ENCODE results near the gene RPL11.
A peak's percentile ranks its signal among the peaks of the same experiment; 100 is the strongest.

RPL11 gene

DNA sequence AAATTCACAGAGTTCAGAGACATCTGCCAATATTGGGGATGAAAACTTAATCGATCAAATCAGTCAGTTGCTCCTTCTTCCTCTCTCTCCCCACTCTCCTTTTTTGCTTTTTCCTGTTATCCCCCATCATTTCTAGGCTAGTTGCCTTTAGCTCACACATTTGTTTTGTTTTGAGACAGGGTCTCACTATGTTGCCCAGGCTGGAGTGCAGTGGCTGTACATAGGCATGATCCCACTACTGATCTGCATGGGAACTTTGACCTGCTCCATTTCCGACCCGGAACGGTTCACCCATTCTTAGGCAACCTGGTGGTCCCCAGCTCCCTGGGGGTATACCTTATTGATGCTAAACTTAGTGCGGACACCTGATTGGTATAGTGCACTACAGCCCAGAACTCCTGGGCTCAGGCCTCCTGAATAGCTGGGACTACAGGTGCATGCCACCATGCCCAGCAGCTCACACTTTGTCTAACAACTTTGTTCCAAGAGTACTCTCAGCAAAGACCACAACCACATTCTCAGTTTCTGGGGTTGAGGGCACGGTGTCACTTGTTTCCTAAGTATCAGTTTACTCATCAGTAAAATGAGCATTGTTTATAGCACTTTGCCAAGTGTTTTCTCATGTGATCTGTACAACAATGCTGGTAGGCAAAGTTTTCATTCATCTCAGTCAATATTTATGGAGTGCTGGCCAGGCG lies 45.0 kb downstream of the RPL11 start:
- no peak for DNase-seq

DNA sequence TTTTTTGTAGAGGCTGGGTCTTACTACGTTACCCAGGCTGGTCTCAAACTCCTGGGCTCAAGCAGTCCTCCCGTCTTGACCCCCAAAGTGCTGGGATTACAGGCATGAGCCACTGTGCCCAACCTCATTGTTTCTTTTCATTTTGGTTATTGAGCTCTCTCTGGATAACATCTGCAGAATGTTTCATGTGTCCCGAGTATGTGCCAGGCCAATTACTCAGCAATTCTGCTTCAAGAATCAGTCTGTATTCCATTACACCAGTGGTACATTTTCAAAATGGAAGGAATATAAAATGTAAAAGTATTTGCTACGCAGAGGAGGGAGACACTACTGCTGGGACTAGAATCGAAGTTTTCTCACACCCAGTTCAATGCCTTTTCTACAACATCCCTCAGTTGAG lies 50.0 kb downstream of the RPL11 start:
- no peak for DNase-seq

DNA sequence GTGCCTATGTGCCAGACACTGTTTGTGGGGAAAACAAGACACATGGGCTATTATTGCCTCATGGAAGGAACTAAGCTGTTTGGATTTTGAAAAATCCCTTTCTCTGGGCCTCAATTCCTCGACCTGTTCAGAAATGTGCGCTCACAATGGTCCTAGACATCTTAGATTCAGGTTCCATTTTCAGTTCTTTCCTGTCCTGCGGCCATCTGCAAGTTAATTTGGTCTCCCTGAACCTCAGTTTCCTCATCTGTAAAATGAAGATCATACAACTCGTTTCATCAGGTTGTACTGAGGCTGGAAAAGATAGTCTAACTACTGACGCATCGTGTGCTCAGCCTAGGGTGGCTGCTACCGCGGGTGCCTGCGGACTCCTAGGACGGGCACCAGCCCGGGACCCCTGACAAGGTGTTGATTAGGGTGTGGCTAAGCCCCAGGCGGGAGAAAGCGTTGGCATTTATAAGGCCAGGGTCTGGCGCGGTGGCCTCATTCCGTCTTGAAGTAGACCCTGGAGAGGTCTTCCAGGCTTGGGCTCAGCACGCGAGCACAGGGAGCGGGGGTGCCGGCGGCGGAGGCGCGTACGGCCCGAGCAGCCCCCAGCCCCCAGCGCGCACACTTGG lies 51.2 kb downstream of the RPL11 start:
- no peak for DNase-seq

DNA sequence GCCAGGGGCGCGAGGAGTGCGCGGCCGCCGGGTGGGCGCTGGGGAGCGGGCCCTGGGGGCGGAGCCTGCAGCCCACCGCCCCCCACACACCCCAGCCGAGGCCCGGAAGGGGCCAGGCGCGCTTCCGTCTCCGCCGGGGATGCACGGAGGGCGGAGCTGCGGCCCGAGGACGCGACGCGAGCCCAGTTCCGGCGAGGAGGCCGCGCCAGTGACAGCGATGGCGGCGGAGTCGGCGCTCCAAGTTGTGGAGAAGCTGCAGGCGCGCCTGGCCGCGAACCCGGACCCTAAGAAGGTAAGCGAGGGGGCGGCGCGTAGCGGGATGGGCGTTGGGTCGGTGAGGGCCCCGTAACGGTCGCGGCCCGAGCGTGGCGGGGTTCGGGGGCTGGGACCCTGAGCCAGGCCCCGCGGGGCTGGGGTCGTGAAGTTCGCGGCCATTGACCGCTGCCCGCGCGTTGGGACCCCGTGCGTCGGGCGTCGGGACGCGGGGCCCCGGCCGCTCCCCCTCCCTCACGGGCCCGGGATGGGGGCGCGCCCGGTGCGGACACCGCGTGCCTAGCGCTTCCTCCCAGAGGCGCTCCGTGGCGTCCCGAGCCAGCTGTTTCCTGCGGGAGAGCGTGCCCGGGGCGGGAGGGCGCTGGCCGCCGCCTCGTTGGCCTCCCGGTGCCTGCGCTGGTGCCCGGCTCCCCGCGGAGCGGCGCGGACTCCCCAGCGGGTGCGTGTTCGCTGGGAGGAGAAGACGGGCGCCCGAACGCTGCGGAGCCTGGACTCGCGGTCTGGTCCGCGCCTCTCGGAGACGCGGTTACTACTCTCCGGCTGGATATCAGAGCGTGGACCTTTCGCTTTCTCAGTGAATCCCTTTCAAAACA lies 51.9 kb downstream of the RPL11 start, which contains the start of gene ELOA:
ELOA (plus strand) TSS at position 185 of the 866 bp plus-strand sequence; CDS start at position 218, 33 bp downstream.
- DNase-seq: peak; percentile 73

- DNase-seq: no peak
These were observed 53.9 kb downstream of the RPL11 start for GRCh38 chr1:23745515-23745914.
